Measurements from ENCODE around the gene PHLDB2. TPM values are rescaled to one million over a fixed set of nuclear protein-coding genes. Genes with fewer than 3 reads are reported as not detected.

The PHLDB2 gene
- polyA plus RNA-seq, 1 donor from 2014 or later: 1.4 TPM

- H3K27ac Mint-ChIP-seq: no peak overlapping the region
- H3K4me1 Mint-ChIP-seq: peaks cover 0 to 2% (median 0%) of the 10 kb centered on the region in 3 donors
- H3K9me3 Mint-ChIP-seq: no peaks in the 10 kb centered on the region
- peaks cover 1% of the 10 kb centered on the region for H3K36me3 Mint-ChIP-seq
- H3K27me3 Mint-ChIP-seq: peaks cover 3% of the 10 kb centered on the region
- H3K4me3 Mint-ChIP-seq: no peak overlapping the region
These were observed 30.0 kb upstream of the PHLDB2 start for GRCh38 chr3:111829023-111829422.

GRCh38 chr3:111831840-111832239 is 27.2 kb upstream of the PHLDB2 start:
- H3K27ac Mint-ChIP-seq: no peak overlapping the region
- no peaks in the 10 kb centered on the region for H3K4me1 Mint-ChIP-seq
- no peaks in the 10 kb centered on the region for H3K9me3 Mint-ChIP-seq
- H3K27me3 Mint-ChIP-seq: peaks cover under 1% of the 10 kb centered on the region
- H3K4me3 Mint-ChIP-seq: no peak overlapping the region
- no peaks in the 10 kb centered on the region for H3K36me3 Mint-ChIP-seq

- Mint-ChIP-seq H3K27me3 (peaks cover 3% of the 10 kb centered on the region), H3K4me1 (no peaks in the 10 kb centered on the region), H3K9me3 (no peaks in the 10 kb centered on the region), H3K36me3 (no peaks in the 10 kb centered on the region), H3K4me3 (no peak overlapping the region), H3K27ac (no peak overlapping the region)
These were observed 22.0 kb upstream of the PHLDB2 start for GRCh38 chr3:111837112-111837511.

GRCh38 chr3:111838133-111838532 is 20.9 kb upstream of the PHLDB2 start:
- Mint-ChIP-seq H3K4me3 (no peak overlapping the region), H3K4me1 (no peaks in the 10 kb centered on the region)

GRCh38 chr3:111846039-111846438 is 13.0 kb upstream of the PHLDB2 start:
- peaks cover 8% of the 10 kb centered on the region for H3K27me3 Mint-ChIP-seq
- H3K9me3 Mint-ChIP-seq: peaks cover 0 to 3% (median 0%) of the 10 kb centered on the region in 3 donors
- no peaks in the 10 kb centered on the region for H3K4me1 Mint-ChIP-seq

More at GRCh38 chr3:111838133-111838532, 20.9 kb upstream of the PHLDB2 start:
- no peak overlapping the region for H3K27ac Mint-ChIP-seq
- H3K36me3 Mint-ChIP-seq: no peaks in the 10 kb centered on the region
- H3K27me3 Mint-ChIP-seq: peaks cover 4% of the 10 kb centered on the region
- no peaks in the 10 kb centered on the region for H3K9me3 Mint-ChIP-seq

GRCh38 chr3:111846717-111847116 is 12.3 kb upstream of the PHLDB2 start:
- H3K4me3 Mint-ChIP-seq: no peak overlapping the region
- peaks cover 9% of the 10 kb centered on the region for H3K27me3 Mint-ChIP-seq
- H3K36me3 Mint-ChIP-seq: peaks cover 2% of the 10 kb centered on the region
- peaks cover 0 to 3% (median 0%) of the 10 kb centered on the region in 3 donors for H3K9me3 Mint-ChIP-seq
- no peak overlapping the region for H3K27ac Mint-ChIP-seq
- peaks cover 0 to under 1% (median 0%) of the 10 kb centered on the region in 3 donors for H3K4me1 Mint-ChIP-seq

More at GRCh38 chr3:111846039-111846438, 13.0 kb upstream of the PHLDB2 start:
- H3K4me3 Mint-ChIP-seq: no peak overlapping the region
- no peak overlapping the region for H3K27ac Mint-ChIP-seq
- peaks cover 2% of the 10 kb centered on the region for H3K36me3 Mint-ChIP-seq

GRCh38 chr3:111848283-111848682 is 10.8 kb upstream of the PHLDB2 start:
- Mint-ChIP-seq H3K4me1 (peaks cover 0 to 1% (median 0%) of the 10 kb centered on the region in 3 donors), H3K36me3 (peaks cover 2% of the 10 kb centered on the region), H3K27ac (no peak overlapping the region), H3K27me3 (peaks cover 8% of the 10 kb centered on the region), H3K4me3 (no peak overlapping the region), H3K9me3 (peaks cover 0 to 3% (median 0%) of the 10 kb centered on the region in 3 donors)

- H3K9me3 Mint-ChIP-seq: peaks cover 0 to 3% (median 0%) of the 10 kb centered on the region in 3 donors
- peaks cover 0 to 1% (median 0%) of the 10 kb centered on the region in 3 donors for H3K4me1 Mint-ChIP-seq
- peaks cover 8% of the 10 kb centered on the region for H3K27me3 Mint-ChIP-seq
- H3K27ac Mint-ChIP-seq: no peak overlapping the region
- H3K36me3 Mint-ChIP-seq: peaks cover 2% of the 10 kb centered on the region
- no peak overlapping the region for H3K4me3 Mint-ChIP-seq
These were observed 10.3 kb upstream of the PHLDB2 start for GRCh38 chr3:111848778-111849177.

GRCh38 chr3:111850537-111850936 is 8.5 kb upstream of the PHLDB2 start:
- no peaks in the 10 kb centered on the region for H3K9me3 Mint-ChIP-seq
- H3K36me3 Mint-ChIP-seq: no peaks in the 10 kb centered on the region
- peaks cover 0 to 1% (median 0%) of the 10 kb centered on the region in 3 donors for H3K4me1 Mint-ChIP-seq
- H3K27ac Mint-ChIP-seq: no peak overlapping the region
- H3K4me3 Mint-ChIP-seq: peak overlapping the region in 1 of 4 donors; percentile 55
- H3K27me3 Mint-ChIP-seq: peaks cover 2% of the 10 kb centered on the region

GRCh38 chr3:111851511-111851954 is 7.5 kb upstream of the PHLDB2 start:
- Mint-ChIP-seq H3K27ac (no peak overlapping the region), H3K4me1 (peaks cover 0 to 1% (median 0%) of the 10 kb centered on the region in 3 donors), H3K27me3 (peaks cover 2% of the 10 kb centered on the region), H3K4me3 (no peak overlapping the region), H3K9me3 (no peaks in the 10 kb centered on the region), H3K36me3 (no peaks in the 10 kb centered on the region)

GRCh38 chr3:111852540-111852939 is 6.5 kb upstream of the PHLDB2 start:
- no peak overlapping the region for H3K27ac Mint-ChIP-seq

GRCh38 chr3:111853068-111853467 is 6.0 kb upstream of the PHLDB2 start:
- Mint-ChIP-seq H3K9me3 (no peaks in the 10 kb centered on the region), H3K27ac (no peak overlapping the region), H3K4me1 (peaks cover 0 to 1% (median 0%) of the 10 kb centered on the region in 3 donors), H3K36me3 (no peaks in the 10 kb centered on the region), H3K4me3 (no peak overlapping the region), H3K27me3 (peaks cover 8% of the 10 kb centered on the region)

More at GRCh38 chr3:111852540-111852939, 6.5 kb upstream of the PHLDB2 start:
- no peaks in the 10 kb centered on the region for H3K9me3 Mint-ChIP-seq
- H3K4me1 Mint-ChIP-seq: peaks cover 0 to 1% (median 0%) of the 10 kb centered on the region in 3 donors
- no peak overlapping the region for H3K4me3 Mint-ChIP-seq
- H3K36me3 Mint-ChIP-seq: no peaks in the 10 kb centered on the region
- H3K27me3 Mint-ChIP-seq: peaks cover 3% of the 10 kb centered on the region

GRCh38 chr3:111854990-111855389 is 4.1 kb upstream of the PHLDB2 start:
- Mint-ChIP-seq H3K36me3 (no peaks in the 10 kb centered on the region), H3K4me1 (peaks cover 0 to 4% (median under 1%) of the 10 kb centered on the region in 3 donors), H3K27ac (no peak overlapping the region), H3K4me3 (peak overlapping the region in 1 of 4 donors; percentile 31), H3K9me3 (no peaks in the 10 kb centered on the region), H3K27me3 (peaks cover 17% of the 10 kb centered on the region)

GRCh38 chr3:111856501-111856900 is 2.6 kb upstream of the PHLDB2 start:
- H3K27me3 Mint-ChIP-seq: peaks cover 19% of the 10 kb centered on the region
- no peaks in the 10 kb centered on the region for H3K36me3 Mint-ChIP-seq
- H3K27ac Mint-ChIP-seq: no peak overlapping the region
- peaks cover 5 to 13% (median 12%) of the 10 kb centered on the region in 3 donors for H3K4me1 Mint-ChIP-seq
- no peaks in the 10 kb centered on the region for H3K9me3 Mint-ChIP-seq
- H3K4me3 Mint-ChIP-seq: peak overlapping the region in 1 of 4 donors; percentile 31

GRCh38 chr3:111857474-111857873 is 1.6 kb upstream of the PHLDB2 start:
- peaks cover 22% of the 10 kb centered on the region for H3K27me3 Mint-ChIP-seq
- no peaks in the 10 kb centered on the region for H3K36me3 Mint-ChIP-seq
- no peak overlapping the region for H3K27ac Mint-ChIP-seq
- no peaks in the 10 kb centered on the region for H3K9me3 Mint-ChIP-seq
- peaks cover 5 to 13% (median 10%) of the 10 kb centered on the region in 3 donors for H3K4me1 Mint-ChIP-seq
- H3K4me3 Mint-ChIP-seq: peak overlapping the region in 1 of 4 donors; percentile 72

GRCh38 chr3:111858642-111859041 is 423 bp upstream of the PHLDB2 start:
- peaks cover 5 to 13% (median 10%) of the 10 kb centered on the region in 3 donors for H3K4me1 Mint-ChIP-seq
- H3K27me3 Mint-ChIP-seq: peaks cover 25% of the 10 kb centered on the region
- no peaks in the 10 kb centered on the region for H3K36me3 Mint-ChIP-seq
- H3K4me3 Mint-ChIP-seq: peak overlapping the region; percentile 91 to 99 (median 96)
- no peak overlapping the region for H3K27ac Mint-ChIP-seq
- H3K9me3 Mint-ChIP-seq: no peaks in the 10 kb centered on the region
